Activated CD8-positive, alpha-beta memory T cell treated with anti-CD3 and anti-CD28 coated beads, Interleukin-2, amount 50 U/mL, for 4 hours (primary cell): ENCODE measurements around the gene SH3PXD2A.
A peak's percentile ranks its signal among the peaks of the same experiment; 100 is the strongest.

Experiments used
- DNase-seq: peaks from one replicate; pipeline ENCODE4 v3.0.0-alpha.2; 2020

The SH3PXD2A gene

DNA sequence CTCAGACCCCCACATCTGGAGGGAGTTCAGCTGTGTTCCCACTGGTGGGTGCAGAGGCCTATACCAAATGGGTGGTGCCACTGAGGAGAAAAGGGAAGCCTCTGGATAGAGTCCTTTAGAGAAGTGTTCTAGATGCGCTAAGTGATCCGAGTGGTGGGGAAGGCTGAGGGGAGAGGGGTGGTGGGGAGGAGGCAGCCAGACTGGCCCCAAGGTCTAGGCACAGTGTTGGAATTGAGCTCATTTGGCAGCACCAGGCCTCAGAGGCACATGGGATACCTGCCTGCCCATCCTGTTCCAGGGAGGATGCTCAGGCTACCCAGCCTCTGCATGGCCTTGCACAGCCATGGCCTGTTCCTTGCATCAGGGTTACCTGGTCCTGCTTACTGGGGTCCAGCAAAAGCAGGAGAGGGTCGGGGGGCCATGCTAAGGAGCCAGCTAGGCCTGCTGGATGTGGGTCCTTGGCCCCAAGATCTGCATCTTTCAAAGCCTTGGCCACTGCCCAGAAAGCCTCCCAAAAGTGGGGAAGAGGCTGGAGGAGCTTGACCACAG lies 262.3 kb downstream of the SH3PXD2A start:
- no peak for DNase-seq

DNA sequence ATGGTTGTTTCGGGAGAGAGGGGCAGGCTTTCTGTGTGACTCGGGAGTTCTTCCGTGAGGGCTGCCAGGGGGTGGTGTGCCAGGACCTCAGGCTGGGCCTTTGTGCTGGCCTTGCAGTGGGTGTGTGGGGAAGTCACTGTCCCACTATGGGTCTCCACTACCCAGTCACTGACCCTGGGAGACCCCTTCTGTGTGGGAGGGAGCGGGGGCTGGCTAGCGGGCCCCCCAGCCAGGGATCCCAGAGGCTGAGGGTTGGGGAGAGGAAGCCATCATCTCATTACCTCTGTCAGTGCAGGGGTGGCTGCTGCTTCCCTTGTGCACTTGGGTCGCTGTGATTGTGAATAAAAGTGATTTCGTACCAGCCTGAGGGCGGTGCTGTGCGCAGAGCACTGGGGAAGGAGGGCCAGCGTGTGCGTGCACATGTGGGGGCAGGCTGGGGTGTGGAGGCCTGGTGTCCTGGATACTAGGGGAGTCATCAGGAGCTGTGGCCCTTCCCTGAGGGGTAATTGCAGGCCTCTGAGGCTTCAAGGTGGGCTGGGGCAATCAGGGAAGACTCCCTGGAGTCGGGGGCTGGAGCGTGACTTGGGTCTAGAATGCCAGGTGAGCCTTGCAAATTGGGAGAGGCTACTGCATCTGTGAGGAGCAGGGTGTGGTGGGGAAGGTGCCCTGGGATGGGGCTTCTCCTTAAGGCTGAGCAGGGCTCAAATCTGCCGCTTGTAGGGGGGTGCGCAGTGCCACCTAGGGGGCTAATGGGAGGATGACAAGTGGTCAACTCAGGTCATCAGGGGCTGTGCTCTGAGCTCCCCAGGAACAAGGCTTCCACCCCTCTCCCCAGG lies 263.0 kb downstream of the SH3PXD2A start:
- DNase-seq: peak; percentile 37

GRCh38 chr10:103590744-103591291 lies 264.6 kb downstream of the SH3PXD2A start:
- no peak for DNase-seq

DNA sequence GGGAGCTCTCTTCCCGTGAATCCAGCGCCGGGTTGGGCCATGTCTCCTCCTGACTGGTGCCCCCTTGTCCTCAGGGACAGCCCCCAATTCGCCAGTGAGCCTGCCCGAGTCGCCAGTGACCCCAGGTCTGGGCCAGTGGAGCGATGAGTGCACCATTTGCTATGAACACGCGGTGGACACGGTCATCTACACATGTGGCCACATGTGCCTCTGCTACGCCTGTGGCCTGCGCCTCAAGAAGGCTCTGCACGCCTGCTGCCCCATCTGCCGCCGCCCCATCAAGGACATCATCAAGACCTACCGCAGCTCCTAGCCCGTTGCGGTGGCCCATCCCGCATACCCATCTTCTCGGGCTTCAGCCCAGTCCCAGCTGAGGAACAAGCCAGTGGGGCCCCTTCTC lies 265.3 kb downstream of the SH3PXD2A start:
- no peak for DNase-seq

GRCh38 chr10:103589074-103589630 lies 266.2 kb downstream of the SH3PXD2A start:
- DNase-seq: no peak

DNA sequence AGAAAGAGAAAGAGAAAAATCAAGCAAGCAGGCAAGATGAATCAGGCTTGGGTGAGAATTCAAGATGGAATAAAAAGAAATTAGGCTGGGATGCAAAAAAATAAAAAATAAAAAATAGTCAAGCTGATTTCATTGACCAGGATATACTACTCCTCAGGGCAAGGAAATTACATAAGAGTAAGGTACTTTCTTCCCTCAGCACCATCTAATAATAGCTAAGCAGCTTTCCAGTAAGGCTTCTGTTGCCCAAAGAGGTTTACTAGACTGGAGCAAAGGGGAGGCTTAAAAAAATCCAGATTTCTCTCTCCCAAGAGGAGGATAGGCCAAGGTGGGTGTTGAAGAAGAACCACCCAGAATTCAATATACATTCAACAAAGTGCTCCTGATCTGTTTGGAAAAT lies 268.3 kb downstream of the SH3PXD2A start:
- DNase-seq: no peak

GRCh38 chr10:103585011-103585405 lies 270.4 kb downstream of the SH3PXD2A start:
- no peak for DNase-seq

DNA sequence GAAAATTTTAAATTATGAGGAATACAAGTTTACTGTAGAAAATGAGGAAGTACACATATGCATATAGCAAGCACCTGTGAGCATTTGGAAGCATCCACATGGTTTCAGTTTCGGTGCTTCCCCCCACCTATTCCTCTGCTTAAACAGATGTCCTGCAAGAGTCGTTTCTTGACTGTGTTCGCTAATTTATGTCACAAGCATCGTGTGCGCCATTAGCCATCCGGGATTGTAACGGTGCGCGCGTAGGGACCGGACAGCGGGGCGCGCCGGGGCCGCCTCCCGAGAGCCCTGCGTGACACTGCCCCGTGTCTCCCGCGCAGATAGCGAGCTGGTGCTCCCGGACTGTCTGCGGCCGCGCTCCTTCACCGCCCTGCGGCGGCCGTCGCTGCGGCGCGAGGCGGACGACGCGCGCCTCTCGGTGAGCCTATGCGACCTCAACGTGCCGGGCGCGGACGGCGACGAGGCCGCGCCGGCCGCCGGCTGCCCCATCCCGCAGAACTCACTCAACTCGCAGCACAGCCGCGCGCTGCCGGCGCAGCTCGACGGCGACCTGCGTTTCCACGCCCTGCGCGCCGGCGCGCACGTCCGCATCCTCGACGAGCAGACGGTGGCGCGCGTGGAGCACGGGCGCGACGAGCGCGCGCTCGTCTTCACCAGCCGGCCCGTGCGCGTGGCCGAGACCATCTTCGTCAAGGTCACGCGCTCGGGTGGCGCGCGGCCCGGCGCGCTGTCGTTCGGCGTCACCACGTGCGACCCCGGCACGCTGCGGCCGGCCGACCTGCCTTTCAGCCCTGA lies 271.0 kb downstream of the SH3PXD2A start:
- DNase-seq: peak; percentile 72

DNA sequence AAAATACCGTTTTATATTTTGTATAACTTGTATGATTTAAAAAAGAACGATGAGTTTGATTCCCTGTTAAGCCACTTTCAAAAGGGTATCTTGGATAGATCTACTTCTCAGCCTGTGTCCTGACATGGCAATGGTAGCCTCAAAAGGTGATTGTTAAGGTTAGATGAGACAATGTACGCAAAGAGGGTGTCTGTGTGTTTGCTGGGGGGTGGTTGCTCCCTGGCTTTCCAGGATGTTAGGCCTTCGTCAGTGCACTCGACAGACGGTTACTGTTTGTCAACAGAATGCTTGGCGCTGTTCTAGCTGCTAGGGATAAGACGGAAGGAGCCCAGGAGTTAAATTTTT lies 271.5 kb downstream of the SH3PXD2A start:
- no peak for DNase-seq

DNA sequence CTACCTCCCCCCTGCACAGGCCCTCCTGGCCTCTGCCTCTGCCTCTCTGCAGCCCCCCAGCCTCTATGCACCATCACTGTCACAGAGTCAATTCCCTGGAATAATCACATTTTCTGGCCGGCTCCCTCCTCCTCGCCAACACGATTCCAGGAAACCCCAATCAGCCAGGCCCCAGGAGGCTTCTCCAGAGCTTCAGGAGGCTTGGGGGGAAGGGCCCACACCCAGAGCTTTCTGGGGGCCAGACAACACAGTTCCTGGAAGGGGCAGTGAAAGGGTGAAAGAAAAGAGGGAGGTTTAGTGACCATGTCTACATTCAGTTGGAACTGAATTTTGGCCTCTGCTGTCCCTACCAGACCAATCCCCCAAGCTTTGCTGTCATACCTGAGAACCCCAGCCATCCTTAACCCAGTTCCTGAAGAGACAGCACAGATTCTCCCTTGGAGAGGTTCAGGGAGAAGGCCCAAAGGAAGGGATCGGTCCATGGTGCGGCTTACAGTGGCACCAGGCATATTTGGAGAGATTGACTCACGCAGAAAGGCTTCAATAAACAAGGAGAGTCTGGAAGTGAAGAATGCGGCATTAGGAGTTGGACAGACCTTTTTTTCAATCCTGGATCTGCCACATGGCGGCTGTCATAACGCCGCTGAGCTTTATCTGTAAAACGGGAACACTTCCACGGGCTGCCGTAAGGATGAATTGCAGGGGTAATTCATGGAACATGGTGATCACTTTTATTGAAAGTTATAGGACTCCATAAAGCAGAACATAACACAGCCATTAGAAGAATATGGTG lies 272.8 kb downstream of the SH3PXD2A start:
- DNase-seq: no peak

GRCh38 chr10:103581499-103581898 lies 273.9 kb downstream of the SH3PXD2A start:
- DNase-seq: no peak

DNA sequence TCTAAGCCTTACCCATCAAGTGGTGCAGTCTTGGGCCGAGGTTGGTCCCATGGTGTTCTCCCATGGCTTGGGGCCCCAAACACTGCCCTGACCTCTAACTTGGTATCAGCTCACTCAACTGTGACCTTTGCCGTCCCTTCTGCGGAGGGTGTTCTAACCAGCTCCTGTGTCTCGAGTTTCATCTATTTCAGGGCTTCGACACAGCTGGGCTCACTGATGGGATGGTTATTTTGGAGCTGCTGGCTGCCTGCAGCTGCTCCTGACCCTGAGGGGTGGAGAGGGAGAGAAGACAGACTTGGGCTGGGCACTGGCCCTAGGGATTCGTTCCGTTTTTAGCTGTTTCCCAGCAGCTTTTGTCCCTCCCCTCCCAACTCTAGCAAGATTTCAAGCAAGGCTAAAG lies 274.9 kb downstream of the SH3PXD2A start:
- no peak for DNase-seq

DNA sequence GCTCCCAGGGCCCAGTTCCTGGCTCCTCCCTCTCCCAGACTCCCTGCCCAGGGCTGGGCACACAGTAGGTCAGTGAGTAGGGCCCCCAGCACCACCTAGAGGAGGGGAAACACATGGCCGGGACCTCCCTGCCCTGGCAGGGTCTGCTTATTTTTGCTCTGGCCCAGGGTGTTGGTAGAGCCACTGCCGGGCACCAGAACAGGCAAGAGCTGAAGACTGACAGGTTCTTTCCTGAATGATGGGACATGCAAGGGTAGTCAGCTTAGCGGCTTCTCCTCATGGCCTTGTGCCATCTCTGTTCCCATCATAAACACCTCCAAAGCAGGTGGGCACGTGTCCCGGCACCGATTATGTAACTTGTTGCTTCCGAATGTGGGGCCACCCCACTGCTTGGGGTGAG lies 275.4 kb downstream of the SH3PXD2A start:
- DNase-seq: no peak

DNA sequence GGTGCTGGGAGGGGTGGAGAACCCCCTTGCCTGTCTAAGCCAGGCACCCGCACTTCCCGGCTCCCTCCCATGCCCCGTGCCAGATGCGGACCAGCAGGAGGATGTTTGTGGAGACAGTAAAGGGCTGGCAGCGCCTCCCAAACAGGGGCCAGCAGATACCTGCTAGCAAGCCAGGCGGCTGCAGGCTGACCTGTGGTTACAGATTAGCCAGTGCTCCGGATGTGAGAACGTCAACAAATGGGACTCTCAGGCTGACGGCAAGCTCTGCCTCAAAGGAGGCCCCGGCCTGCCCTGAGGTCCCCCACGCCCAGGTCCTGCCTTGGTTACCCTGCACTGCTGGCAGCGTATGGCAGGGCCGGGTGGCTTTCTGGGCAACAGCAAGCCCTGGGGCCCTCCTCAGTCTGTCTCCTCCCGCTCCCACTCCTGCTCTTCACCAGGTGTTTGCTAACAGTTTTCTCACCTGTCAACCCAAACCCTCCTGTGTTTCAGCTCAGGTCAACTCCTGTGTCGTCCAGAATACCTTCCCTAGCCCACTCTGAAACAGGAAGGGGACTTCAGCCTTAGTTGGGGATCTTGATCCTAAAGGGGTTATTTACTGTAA lies 276.5 kb downstream of the SH3PXD2A start:
- DNase-seq: no peak

- no peak for DNase-seq
These were observed 278.5 kb downstream of the SH3PXD2A start for GRCh38 chr10:103576862-103577261.

- no peak for DNase-seq
These were observed 279.3 kb downstream of the SH3PXD2A start for GRCh38 chr10:103576076-103576471.

GRCh38 chr10:103575416-103576075 lies 279.8 kb downstream of the SH3PXD2A start:
- no peak for DNase-seq

DNA sequence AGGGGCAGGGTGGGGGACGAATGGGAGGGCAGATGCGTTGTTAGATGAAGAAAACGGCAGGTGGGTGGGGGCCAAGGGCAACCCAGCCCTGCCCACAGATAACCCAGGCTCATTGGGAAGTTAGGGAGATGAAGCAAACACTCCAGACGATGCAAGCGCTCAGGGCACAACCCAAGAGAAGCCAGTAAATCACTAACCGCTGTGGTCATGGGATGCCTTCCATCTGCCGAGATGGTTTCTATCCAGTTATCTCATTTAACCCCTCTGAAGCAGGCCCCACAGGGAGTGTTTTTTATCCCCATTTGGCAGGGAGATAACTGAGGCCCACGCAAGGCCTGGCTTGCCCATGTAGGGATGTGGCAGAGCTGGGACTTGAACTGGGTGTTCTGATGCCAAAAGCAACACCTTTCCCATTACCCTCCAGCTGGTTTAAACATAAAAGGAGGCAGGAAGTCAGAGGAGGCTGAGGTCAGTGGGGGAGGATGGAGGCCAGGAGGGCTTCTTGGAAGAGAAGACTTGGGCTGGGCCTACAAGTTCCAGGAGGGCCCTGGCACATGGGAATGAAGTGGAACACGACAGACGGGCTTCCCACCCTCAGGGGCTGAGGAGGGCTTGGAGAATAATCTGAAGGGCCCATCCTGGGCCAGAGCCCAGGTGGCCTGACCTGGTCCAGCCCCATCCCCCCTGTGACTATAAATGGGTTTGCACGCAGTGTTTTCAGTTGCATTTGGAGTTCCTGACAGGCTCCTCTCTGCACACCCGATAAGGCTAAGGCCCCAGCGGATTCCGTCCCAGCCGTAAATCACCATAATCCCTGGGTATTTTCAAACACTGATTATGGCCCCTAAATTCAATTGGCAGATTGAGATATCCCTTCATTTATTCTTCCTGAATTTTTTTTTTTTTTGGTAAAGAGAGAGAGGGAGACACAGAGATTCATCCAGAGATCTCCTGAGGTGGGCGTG lies 281.0 kb downstream of the SH3PXD2A start:
- DNase-seq: no peak

DNA sequence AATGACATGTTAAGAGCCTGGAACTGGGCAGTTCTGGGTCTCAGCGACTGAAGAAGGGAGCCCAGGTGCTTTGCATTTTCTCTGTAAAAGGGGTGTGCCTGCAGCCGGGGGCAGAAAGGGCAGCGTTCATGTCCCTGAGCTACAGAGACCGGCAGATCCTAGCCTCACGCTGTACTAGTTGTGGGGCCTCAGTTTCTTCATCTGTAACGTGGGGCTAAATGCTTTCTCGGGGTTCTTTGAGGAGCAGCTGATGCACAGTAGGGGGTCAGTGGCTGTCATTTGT lies 282.2 kb downstream of the SH3PXD2A start:
- no peak for DNase-seq

GRCh38 chr10:103572347-103573204 lies 282.8 kb downstream of the SH3PXD2A start:
- no peak for DNase-seq
